ENCODE results near the gene ACTMAP. TPM values are rescaled to one million over a fixed set of nuclear protein-coding genes. Genes with fewer than 3 reads are reported as not detected.

Gene ACTMAP
- total and polyA plus RNA-seq, 2 of the 8 experiments (the other 6 are each of a cell fraction or from before 2014, with no cell fraction given), result 24.1 to 26.5 TPM

DNA sequence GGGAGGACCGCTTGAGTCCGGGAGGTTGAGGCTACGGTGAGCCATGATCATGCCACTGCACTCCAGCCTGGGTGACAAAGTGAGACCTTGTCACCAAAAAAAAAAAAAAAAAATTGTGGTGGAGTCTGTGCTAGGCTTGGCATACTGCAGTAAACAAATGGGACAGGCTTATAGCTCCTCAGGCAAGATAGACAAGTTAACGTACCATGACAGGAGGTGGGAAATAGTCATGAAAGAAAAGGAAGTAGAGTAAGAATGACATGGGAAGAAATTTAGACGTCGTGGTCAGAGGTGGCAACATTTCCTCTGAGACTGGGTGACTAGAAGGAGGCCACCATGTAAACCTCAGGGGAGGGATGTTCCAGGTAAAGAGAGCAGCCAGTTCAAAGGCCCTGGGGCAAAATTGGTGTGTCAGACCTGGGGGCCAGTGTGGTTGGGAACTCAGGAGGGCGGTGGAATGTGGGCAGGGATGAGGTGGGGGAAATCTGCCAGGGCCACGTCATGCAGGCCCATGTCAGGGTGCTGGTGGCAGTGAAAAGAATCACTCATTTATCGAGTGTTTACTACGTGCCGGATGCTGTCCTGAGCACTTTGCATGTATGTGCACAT lies 6.3 kb upstream of the ACTMAP start:
- ChIA-PET POLR2A (ENCODE audit: partially characterized antibody) (interaction anchor here (0.6 to 15.7 kb wide), 8 partner anchors 14 to 647 kb away, joined by 3 to 399 read pairs (median 5); partner anchors contain the start of genes COQ8B, EGLN2, ITPKC and MIA), CTCF (ENCODE audit: partially characterized antibody) (interaction anchor here (0.6 to 3.4 kb wide), 8 partner anchors 9 to 618 kb away, joined by 3 to 14 read pairs (median 3); partner anchors contain the start of gene EGLN2)
- Histone ChIP-seq H3K4me2 (ENCODE audit: insufficient read depth in 1 of 2, low read depth in 2 of 2, low read length in 2 of 2) (no peak overlapping the region; a peak in 1 of 4 replicates), H4K20me1 (replicated peaks in 1 of 2; ENCODE audit: control insufficient read depth in 1 of 2, insufficient read depth in 2 of 2, low read length in 2 of 2) (peaks cover 26 to 37% of the 10 kb centered on the region in 2 experiments), H3K9me3 (ENCODE audit: insufficient read depth in 2 of 2, low read depth in 1 of 2, low read length in 1 of 2) (no peaks in the 10 kb centered on the region), H3K14ac (ENCODE audit: insufficient read length) (no peak overlapping the region), H3K4me1 (replicated peaks in 1 of 4; ENCODE audit: control insufficient read depth in 3 of 4, insufficient read depth in 4 of 4, low read length in 3 of 4) (no peaks in the 10 kb centered on the region; a peak in 2 of 7 replicates), H3K4ac (replicated peaks; ENCODE audit: insufficient read length, low read depth, low read length) (no peak overlapping the region), H4K8ac (ENCODE audit: extremely low read depth, insufficient read depth, low read length) (no peak overlapping the region), H3K23me2 (ENCODE audit: low read depth, low read length) (no peaks in the 10 kb centered on the region), H3K23ac (ENCODE audit: insufficient read length) (no peak overlapping the region), H3K27ac (ENCODE audit: low read depth, low read length) (no peak overlapping the region; the same call in 1 of the 2 replicates), H2BK15ac (ENCODE audit: low read length) (no peak overlapping the region), H3K36me3 (ENCODE audit: control insufficient read depth in 2 of 4, insufficient read depth in 4 of 4, low read length in 3 of 4) (peaks cover 32 to 83% (median 58%) of the 10 kb centered on the region in 4 experiments; a peak in 7 of 8 replicates), H4K91ac (replicated peaks; ENCODE audit: insufficient read length, low read length) (no peak overlapping the region), H2AK5ac (ENCODE audit: low read depth, low read length) (no peak overlapping the region), H3K56ac (replicated peaks; ENCODE audit: insufficient read length, low read depth, low read length) (no peak overlapping the region), H4K5ac (ENCODE audit: insufficient read length, low read depth, low read length) (no peak overlapping the region), H2AFZ (ENCODE audit: low read length) (no peak overlapping the region), H2BK20ac (ENCODE audit: low read length) (no peak overlapping the region), H3K27me3 (replicated peaks in 1 of 4; ENCODE audit: control insufficient read depth in 3 of 4, extremely low read depth in 1 of 4, insufficient read depth in 3 of 4, low read length in 3 of 4) (no peaks in the 10 kb centered on the region), H2BK5ac (ENCODE audit: low read depth, low read length) (no peak overlapping the region), H2BK120ac (replicated peaks; ENCODE audit: low read depth, low read length) (no peak overlapping the region), H2BK12ac (ENCODE audit: low read depth, low read length) (no peak overlapping the region), H3K18ac (ENCODE audit: extremely low read depth, low read length) (no peak overlapping the region), H3K4me3 (ENCODE audit: extremely low read depth in 1 of 4, insufficient read depth in 2 of 4, low read depth in 3 of 4, low read length in 4 of 4) (no peak overlapping the region), H3K79me2 (ENCODE audit: control insufficient read depth in 1 of 2, insufficient read depth in 2 of 2, low read length in 2 of 2) (peaks cover 38 to 68% of the 10 kb centered on the region in 2 experiments), H3K79me1 (ENCODE audit: low read depth, low read length) (peaks cover 7% of the 10 kb centered on the region), H3K9ac (replicated peaks in 1 of 4; ENCODE audit: extremely low read depth in 1 of 4, low read depth in 3 of 4, low read length in 3 of 4) (no peak overlapping the region)
- FAIRE-seq (no peak), DNase-seq (ENCODE audit: low read depth in 1 of 2, low spot score in 2 of 2) (no peak)
- WGBS, 2 experiments (ENCODE audit: extremely low coverage in 1 of 2, insufficient coverage in 1 of 2, insufficient read length in 1 of 2, insufficient replicate concordance in 2 of 2, low coverage in 1 of 2, low lambda C conversion rate in 2 of 2, missing lambda C conversion rate in 1 of 2), result 93% methylated on average over 10 of the region's 11 CpGs; no CpG with 5 or more reads in 1 of the 2 experiments
- TF ChIP-seq, protein P1, sequence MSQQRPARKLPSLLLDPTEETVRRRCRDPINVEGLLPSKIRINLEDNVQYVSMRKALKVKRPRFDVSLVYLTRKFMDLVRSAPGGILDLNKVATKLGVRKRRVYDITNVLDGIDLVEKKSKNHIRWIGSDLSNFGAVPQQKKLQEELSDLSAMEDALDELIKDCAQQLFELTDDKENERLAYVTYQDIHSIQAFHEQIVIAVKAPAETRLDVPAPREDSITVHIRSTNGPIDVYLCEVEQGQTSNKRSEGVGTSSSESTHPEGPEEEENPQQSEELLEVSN (IDR thresholded peaks at IDR 0.05), result no peak
- TF ChIP-seq TAF7 (optimal IDR thresholded peaks at IDR 0.05; ENCODE audit: borderline replicate concordance, low read depth, low read length), result no peak
- no peak for TF ChIP-seq JUN (IDR thresholded peaks at IDR 0.05; ENCODE audit: low read depth, low read length)
- TF ChIP-seq RAD21 (IDR thresholded peaks at IDR 0.05 in 1 of 2, conservative IDR thresholded peaks at IDR 0.05 in 1 of 2; ENCODE audit: low read depth in 2 of 2, low read length in 2 of 2), result no peak
- TF ChIP-seq MAFK (IDR thresholded peaks at IDR 0.05; ENCODE audit: low read depth, low read length), result no peak
- no peak for TF ChIP-seq SIN3A (conservative IDR thresholded peaks at IDR 0.05 in 1 of 2, IDR thresholded peaks at IDR 0.05 in 1 of 2; ENCODE audit: low read depth in 1 of 2, low read length in 2 of 2)
- no peak for TF ChIP-seq EGR1 (IDR thresholded peaks at IDR 0.05; ENCODE audit: borderline replicate concordance, low read depth, low read length)
- TF ChIP-seq HDAC2 (IDR thresholded peaks at IDR 0.05; ENCODE audit: borderline replicate concordance in 1 of 2, low read depth in 2 of 2, low read length in 2 of 2), result no peak
- TF ChIP-seq SIX5 (IDR thresholded peaks at IDR 0.05; ENCODE audit: low read depth, low read length), result no peak
- TF ChIP-seq POLR2AphosphoS5 (IDR thresholded peaks at IDR 0.05; ENCODE audit: low read depth, low read length), result peak; percentile 82
- TF ChIP-seq BRCA1 (IDR thresholded peaks at IDR 0.05; ENCODE audit: low read depth, low read length), result no peak
- no peak for TF ChIP-seq CHD2 (IDR thresholded peaks at IDR 0.05; ENCODE audit: low read length)

Data from H1 (cell line).